DMS53 treated with DMSO at 0.1 percent for 48 hours (cell line): ENCODE data around the gene ZRANB2.

Experiments used
- DNase-seq: peaks from one replicate; lab custom pipeline; 2025; ENCODE audit not compliant: unreplicated experiment; lab: John Stamatoyannopoulos, UW

ZRANB2 gene

GRCh38 chr1:71028981-71029380 lies 51.9 kb downstream of the ZRANB2 start:
- DNase-seq: no peak

- DNase-seq: no peak
Measured at GRCh38 chr1:71027991-71028390, 52.8 kb downstream of the ZRANB2 start.

DNA sequence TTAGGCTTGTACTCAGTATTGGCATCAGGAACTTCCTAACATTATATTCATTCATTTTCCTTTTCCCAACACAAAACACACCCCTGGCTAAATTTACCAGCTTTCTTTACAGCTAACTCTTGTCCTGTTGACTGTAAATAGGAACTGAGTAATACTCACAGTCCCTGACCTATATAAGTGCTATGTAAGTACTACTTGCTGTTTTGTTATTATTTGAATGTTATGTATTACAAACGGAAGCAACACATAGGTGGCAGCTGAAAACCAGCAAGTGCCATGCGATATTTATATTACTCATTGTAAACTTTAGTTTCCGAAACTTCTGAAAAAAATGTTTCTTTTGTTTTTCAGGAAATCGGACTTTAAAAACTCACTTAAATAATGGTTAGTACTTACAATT lies 54.7 kb downstream of the ZRANB2 start:
- DNase-seq: peak; percentile 34

DNA sequence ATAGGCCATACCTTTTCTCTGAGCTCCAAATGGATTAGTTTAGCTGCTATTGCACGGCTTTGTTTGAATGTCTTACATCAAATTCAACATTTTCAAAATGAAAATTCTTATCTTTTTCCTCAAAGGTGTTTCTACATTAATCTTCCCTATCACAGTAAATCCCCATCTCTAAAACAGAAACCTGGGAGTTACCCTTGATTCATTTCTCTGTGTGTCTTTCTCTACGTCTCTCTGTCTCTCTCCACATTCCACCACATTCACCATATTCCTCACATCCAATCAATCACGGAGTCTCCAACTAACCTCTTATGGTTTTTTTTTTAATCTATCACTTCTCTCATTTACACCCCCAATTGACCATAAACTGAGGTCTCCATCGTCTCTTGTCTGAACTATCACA lies 57.3 kb downstream of the ZRANB2 start:
- no peak for DNase-seq

DNA sequence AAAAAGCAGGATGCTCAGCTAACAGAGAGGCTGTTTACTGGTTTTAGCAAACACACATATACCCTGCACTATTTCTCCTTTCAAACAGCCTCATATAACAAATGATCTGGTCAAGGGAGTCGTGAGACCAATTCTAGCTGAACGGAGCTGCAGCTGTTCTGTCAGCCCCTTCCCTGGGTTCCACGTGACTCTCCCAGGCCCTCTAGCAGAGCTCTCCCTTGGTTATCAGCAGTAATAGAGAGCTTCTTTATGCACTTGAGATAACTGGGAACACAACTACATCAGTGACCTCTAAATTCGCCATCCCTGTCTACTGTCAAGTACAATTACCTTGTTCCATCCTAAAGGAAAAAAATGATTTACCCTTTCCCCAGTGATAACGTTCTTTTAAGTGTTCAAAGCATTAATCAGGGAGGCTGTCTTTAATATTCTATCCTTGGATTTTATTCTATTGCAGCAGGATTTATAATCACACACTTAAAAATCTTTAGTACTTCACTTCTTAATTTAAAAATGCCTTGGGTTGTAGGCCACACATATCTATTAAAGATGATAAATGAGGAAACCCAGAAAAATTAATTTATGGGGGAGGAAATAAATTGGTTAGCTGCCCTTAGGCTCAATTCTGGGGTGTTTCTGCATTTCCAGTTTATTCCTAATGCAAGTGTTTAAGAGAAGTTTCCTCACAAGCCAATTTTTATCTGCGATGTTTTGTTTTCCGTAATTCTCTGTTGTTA lies 61.4 kb downstream of the ZRANB2 start:
- DNase-seq: no peak

GRCh38 chr1:71018791-71019190 lies 62.0 kb downstream of the ZRANB2 start:
- no peak for DNase-seq

DNA sequence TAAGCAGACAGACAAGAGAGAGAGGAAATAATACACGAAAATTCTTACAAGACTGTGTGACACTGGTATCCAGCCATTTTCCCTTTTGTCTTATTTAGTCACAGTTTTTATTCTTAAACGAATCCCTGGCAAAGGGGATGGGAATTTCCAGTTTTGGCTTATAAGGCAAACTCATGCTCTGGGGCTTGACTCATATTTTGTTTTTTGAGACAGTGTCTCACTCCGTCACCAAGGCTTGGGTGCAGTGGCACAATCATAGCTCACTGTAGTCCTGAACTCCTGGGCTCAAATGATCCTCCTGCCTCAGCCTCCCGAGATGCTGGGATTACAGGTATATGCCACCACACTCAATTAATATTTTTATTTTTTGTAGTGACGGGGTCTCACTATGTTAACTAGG lies 65.1 kb downstream of the ZRANB2 start:
- no peak for DNase-seq

DNA sequence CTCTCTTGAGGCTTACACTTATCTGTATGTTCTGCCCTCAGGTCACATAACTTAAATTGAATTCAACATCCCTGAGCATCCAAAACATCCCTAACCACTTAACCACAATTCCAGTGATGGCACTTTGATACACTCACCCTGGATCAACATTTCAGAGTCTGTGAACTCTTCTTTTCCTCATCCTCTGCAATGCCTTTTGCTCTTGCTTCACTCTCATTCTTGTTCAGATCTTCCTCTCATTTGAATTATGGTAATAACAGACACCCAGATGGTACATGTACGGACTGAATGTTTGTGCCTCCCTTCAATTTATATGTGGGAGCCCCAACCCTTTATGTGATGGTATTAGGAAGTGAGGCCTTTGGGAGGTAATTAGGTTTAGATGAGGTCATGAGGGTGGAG lies 66.7 kb downstream of the ZRANB2 start:
- DNase-seq: no peak
